Activated naive CD8-positive, alpha-beta T cell treated with anti-CD3 and anti-CD28 coated beads for 36 hours (primary cell): ENCODE results near the gene P2RY2. TPM values are rescaled to one million over a fixed set of nuclear protein-coding genes. Genes with fewer than 3 reads are reported as not detected.

Experiments
- DNase-seq: peaks from one replicate; pipeline ENCODE4 v3.0.0; 2021
- H3K27ac Mint-ChIP-seq: one replicate; pipeline ENCODE4 v1.8.0; 2022; ENCODE audit warnings: mild to moderate bottlenecking, moderate library complexity, mixed read lengths
- H3K27me3 Mint-ChIP-seq: one replicate; pipeline ENCODE4 v1.8.0; 2022; ENCODE audit warnings: mild to moderate bottlenecking, mixed read lengths
- H3K36me3 Mint-ChIP-seq: one replicate; pipeline ENCODE4 v1.8.0; 2021; ENCODE audit warnings: mild to moderate bottlenecking, mixed read lengths
- H3K4me1 Mint-ChIP-seq: one replicate; pipeline ENCODE4 v1.8.0; 2021; ENCODE audit warnings: mixed read lengths
- H3K4me3 Mint-ChIP-seq: one replicate; pipeline ENCODE4 v1.8.0; 2022; ENCODE audit warnings: mild to moderate bottlenecking, moderate library complexity, mixed read lengths
- H3K9me3 Mint-ChIP-seq: one replicate; pipeline ENCODE4 v1.8.0; 2022; ENCODE audit warnings: mixed read lengths
- total RNA-seq, 2 experiments: library from RNA; stranded (reverse); gene quantifications; one replicate each; pipeline ENCODE4 v1.2.3, GENCODE V29; 2021

P2RY2 gene
- total RNA-seq, result not detected

- peak within 1 kb of the TSS; percentile 51 for H3K4me3 Mint-ChIP-seq
- peaks cover 2% of the 10 kb centered on the region for H3K4me1 Mint-ChIP-seq
- H3K9me3 Mint-ChIP-seq, result no peaks in the 10 kb centered on the region
- H3K36me3 Mint-ChIP-seq, result no peaks in the 10 kb centered on the region
- no peak within 1 kb of the TSS for H3K27ac Mint-ChIP-seq
- peak; percentile 62 for DNase-seq
- H3K27me3 Mint-ChIP-seq, result peaks cover 36% of the 10 kb centered on the region
Observed at GRCh38 chr11:73218106-73218829, at the start of gene P2RY2. Gene P2RY2 (plus strand): TSS chr11:73218281. CDS start chr11:73234160, 15,879 bp downstream.

- Mint-ChIP-seq H3K27me3 (no peaks in the 10 kb centered on the region), H3K36me3 (no peaks in the 10 kb centered on the region), H3K9me3 (no peaks in the 10 kb centered on the region), H3K4me3 (no peak overlapping the region), H3K27ac (no peak overlapping the region), H3K4me1 (no peaks in the 10 kb centered on the region)
- no peak for DNase-seq
Observed at GRCh38 chr11:73168925-73169579, 49.0 kb upstream of the P2RY2 start.

- Mint-ChIP-seq H3K36me3 (no peaks in the 10 kb centered on the region), H3K4me1 (no peaks in the 10 kb centered on the region), H3K27me3 (no peaks in the 10 kb centered on the region), H3K27ac (no peak overlapping the region), H3K4me3 (no peak overlapping the region), H3K9me3 (no peaks in the 10 kb centered on the region)
- DNase-seq, result no peak
Observed at GRCh38 chr11:73170140-73170539, 47.9 kb upstream of the P2RY2 start.

GRCh38 chr11:73171436-73172161 is 46.5 kb upstream of the P2RY2 start:
- Mint-ChIP-seq H3K9me3 (no peaks in the 10 kb centered on the region), H3K27me3 (no peaks in the 10 kb centered on the region), H3K4me3 (no peak overlapping the region), H3K36me3 (no peaks in the 10 kb centered on the region), H3K27ac (no peak overlapping the region), H3K4me1 (no peaks in the 10 kb centered on the region)
- DNase-seq, result no peak

GRCh38 chr11:73172992-73173656 is 45.0 kb upstream of the P2RY2 start:
- Mint-ChIP-seq H3K27ac (no peak overlapping the region), H3K36me3 (no peaks in the 10 kb centered on the region), H3K4me3 (no peak overlapping the region), H3K4me1 (no peaks in the 10 kb centered on the region), H3K9me3 (no peaks in the 10 kb centered on the region), H3K27me3 (no peaks in the 10 kb centered on the region)
- DNase-seq, result no peak

- Mint-ChIP-seq H3K4me3 (no peak overlapping the region), H3K9me3 (no peaks in the 10 kb centered on the region), H3K27me3 (no peaks in the 10 kb centered on the region), H3K36me3 (no peaks in the 10 kb centered on the region), H3K27ac (no peak overlapping the region), H3K4me1 (no peaks in the 10 kb centered on the region)
- DNase-seq, result no peak
Observed at GRCh38 chr11:73173755-73174494, 44.2 kb upstream of the P2RY2 start.

- Mint-ChIP-seq H3K36me3 (no peaks in the 10 kb centered on the region), H3K27me3 (no peaks in the 10 kb centered on the region), H3K4me1 (no peaks in the 10 kb centered on the region), H3K9me3 (no peaks in the 10 kb centered on the region), H3K27ac (no peak overlapping the region), H3K4me3 (no peak overlapping the region)
- DNase-seq, result no peak
Observed at GRCh38 chr11:73174495-73174791, 43.6 kb upstream of the P2RY2 start.

- no peaks in the 10 kb centered on the region for H3K4me1 Mint-ChIP-seq
- no peak for DNase-seq
- no peak overlapping the region for H3K27ac Mint-ChIP-seq
- H3K4me3 Mint-ChIP-seq, result no peak overlapping the region
- H3K36me3 Mint-ChIP-seq, result no peaks in the 10 kb centered on the region
- H3K9me3 Mint-ChIP-seq, result no peaks in the 10 kb centered on the region
- no peaks in the 10 kb centered on the region for H3K27me3 Mint-ChIP-seq
Observed at GRCh38 chr11:73175551-73176144, 42.4 kb upstream of the P2RY2 start.

GRCh38 chr11:73176145-73176873 is 41.8 kb upstream of the P2RY2 start:
- H3K27me3 Mint-ChIP-seq, result no peaks in the 10 kb centered on the region
- no peaks in the 10 kb centered on the region for H3K36me3 Mint-ChIP-seq
- H3K4me3 Mint-ChIP-seq, result no peak overlapping the region
- H3K27ac Mint-ChIP-seq, result no peak overlapping the region
- DNase-seq, result no peak
- H3K4me1 Mint-ChIP-seq, result no peaks in the 10 kb centered on the region
- H3K9me3 Mint-ChIP-seq, result no peaks in the 10 kb centered on the region

- Mint-ChIP-seq H3K27ac (no peak overlapping the region), H3K4me3 (no peak overlapping the region), H3K27me3 (no peaks in the 10 kb centered on the region), H3K4me1 (no peaks in the 10 kb centered on the region), H3K36me3 (no peaks in the 10 kb centered on the region), H3K9me3 (no peaks in the 10 kb centered on the region)
- no peak for DNase-seq
Observed at GRCh38 chr11:73176874-73177155, 41.3 kb upstream of the P2RY2 start.

- Mint-ChIP-seq H3K27me3 (no peaks in the 10 kb centered on the region), H3K4me3 (no peak overlapping the region), H3K27ac (no peak overlapping the region), H3K9me3 (no peaks in the 10 kb centered on the region), H3K4me1 (no peaks in the 10 kb centered on the region), H3K36me3 (no peaks in the 10 kb centered on the region)
- DNase-seq, result no peak
Observed at GRCh38 chr11:73177380-73177777, 40.7 kb upstream of the P2RY2 start.

- peak; percentile 75 for DNase-seq
- Mint-ChIP-seq H3K27ac (no peak overlapping the region), H3K9me3 (no peaks in the 10 kb centered on the region), H3K27me3 (no peaks in the 10 kb centered on the region), H3K36me3 (no peaks in the 10 kb centered on the region), H3K4me3 (no peak overlapping the region), H3K4me1 (no peaks in the 10 kb centered on the region)
Observed at GRCh38 chr11:73177778-73178539, 40.1 kb upstream of the P2RY2 start.

- no peaks in the 10 kb centered on the region for H3K4me1 Mint-ChIP-seq
- no peak overlapping the region for H3K4me3 Mint-ChIP-seq
- H3K27me3 Mint-ChIP-seq, result no peaks in the 10 kb centered on the region
- H3K9me3 Mint-ChIP-seq, result no peaks in the 10 kb centered on the region
- DNase-seq, result no peak
- H3K36me3 Mint-ChIP-seq, result no peaks in the 10 kb centered on the region
- no peak overlapping the region for H3K27ac Mint-ChIP-seq
Observed at GRCh38 chr11:73178681-73179080, 39.4 kb upstream of the P2RY2 start.
